HepG2 (cell line): ENCODE results near the gene USP7. TPM values are rescaled to one million over a fixed set of nuclear protein-coding genes. Genes with fewer than 3 reads are reported as not detected.
A peak's percentile ranks its signal among the peaks of the same experiment; 100 is the strongest.

ENCODE experiments used
- BCL3 ChIP-seq: sonication (generic); formaldehyde crosslinking; IDR thresholded peaks from 2 replicates; pipeline ENCODE4 v1.5.1; 2020; ENCODE audit warnings: mild to moderate bottlenecking, missing genetic modification reagents, moderate library complexity
- CEBPB ChIP-seq: IDR thresholded peaks from 2 replicates; pipeline ENCODE4 v1.6.1; 2011; ENCODE audit warnings: low read depth, low read length, improper control_type of control experiment, borderline replicate concordance
- ELF3 ChIP-seq: IDR thresholded peaks from 2 replicates; pipeline ENCODE4 v1.6.1; 2016; ENCODE audit warnings: missing genetic modification reagents, missing compliant biosample characterization
- HMGA1 ChIP-seq: sonication (generic); formaldehyde crosslinking; conservative IDR thresholded peaks from 2 replicates; pipeline ENCODE4 v1.4.0; 2020; ENCODE audit warnings: missing genetic modification reagents
- HMGXB3 ChIP-seq: sonication (generic); formaldehyde crosslinking; IDR thresholded peaks from 2 replicates; pipeline ENCODE4 v1.4.0; 2020; ENCODE audit warnings: missing genetic modification reagents, borderline replicate concordance
- MED1 ChIP-seq: sonication (generic); formaldehyde crosslinking; IDR thresholded peaks from 2 replicates; pipeline ENCODE4 v1.4.0; 2020; ENCODE audit warnings: missing genetic modification reagents
- MNT ChIP-seq: fragments of 450-650 bp; IDR thresholded peaks from 2 replicates; pipeline ENCODE4 v1.6.1; 2016
- MYNN ChIP-seq: sonication (generic); formaldehyde crosslinking; IDR thresholded peaks from 2 replicates; pipeline ENCODE4 v1.4.0; 2020; ENCODE audit warnings: mild to moderate bottlenecking, low read depth, missing genetic modification reagents
- NFIC ChIP-seq: IDR thresholded peaks from 2 replicates; pipeline ENCODE4 v1.6.1; 2012; ENCODE audit warnings: mild to moderate bottlenecking, low read length, inconsistent platforms
- NR0B2 ChIP-seq: sonication (generic); formaldehyde crosslinking; IDR thresholded peaks from 2 replicates; pipeline ENCODE4 v1.4.0; 2020; ENCODE audit warnings: mild to moderate bottlenecking, missing genetic modification reagents
- RARA ChIP-seq: IDR thresholded peaks from 2 replicates; pipeline ENCODE4 v1.6.1; 2016; ENCODE audit warnings: missing genetic modification reagents, missing compliant biosample characterization
- SIX4 ChIP-seq: sonication (generic); formaldehyde crosslinking; IDR thresholded peaks from 2 replicates; pipeline ENCODE4 v1.4.0; 2020; ENCODE audit warnings: missing genetic modification reagents
- SKIL ChIP-seq: sonication (generic); formaldehyde crosslinking; IDR thresholded peaks from 2 replicates; pipeline ENCODE4 v1.8.0; 2022; ENCODE audit warnings: missing genetic modification reagents, mild to moderate bottlenecking, moderate library complexity, borderline replicate concordance
- TFAP4 ChIP-seq: sonication (generic); IDR thresholded peaks from 2 replicates; pipeline ENCODE4 v1.6.1; 2016; ENCODE audit warnings: low read depth, borderline replicate concordance
- TOE1 ChIP-seq: sonication (generic); formaldehyde crosslinking; IDR thresholded peaks from 2 replicates; pipeline ENCODE4 v1.4.0; 2020; ENCODE audit warnings: mild to moderate bottlenecking, missing genetic modification reagents
- ZNF275 ChIP-seq: sonication (generic); formaldehyde crosslinking; IDR thresholded peaks from 2 replicates; pipeline ENCODE4 v1.8.0; 2022; ENCODE audit warnings: missing genetic modification reagents, mild to moderate bottlenecking, inconsistent platforms, borderline replicate concordance
- ZNF292 ChIP-seq: sonication (generic); formaldehyde crosslinking; IDR thresholded peaks from 2 replicates; pipeline ENCODE4 v1.8.1; 2022; ENCODE audit warnings: mild to moderate bottlenecking, low read depth, missing genetic modification reagents, borderline replicate concordance
- ZNF7 ChIP-seq: IDR thresholded peaks from 2 replicates; pipeline ENCODE4 v1.6.1; 2016; ENCODE audit warnings: missing biosample characterization, missing genetic modification reagents
- polyA plus RNA-seq, 8 experiments: library from polyadenylated mRNA; depleted of rRNA in 3 of 8; stranded (reverse) in 7 of 8; unstranded in 1 of 8; fragments of >200 nt; fragmentation: Illumina TruSeq in 4 of 8; extraction: Trizol in 4 of 8; gene quantifications; 2 replicates each; pipeline versions ENCODE4 v1.2.1 to v1.2.3, GENCODE V29; 2011 to 2016; ENCODE audit warnings: low read depth in 4 of 8, missing spikeins in 1 of 8, mixed read lengths in 1 of 8; ENCODE audit not compliant: insufficient read depth in 1 of 8
- total RNA-seq, 5 experiments: library from RNA; depleted of rRNA; stranded (reverse); fragments of >200 nt; fragmentation: Illumina TruSeq; extraction: Trizol; gene quantifications; 2 replicates each; pipeline ENCODE4 v1.2.3, GENCODE V29; 2016; ENCODE audit warnings: low read depth in 1 of 5

USP7 gene
- total and polyA plus RNA-seq, 2 of the 13 experiments (the other 11 are each of a cell fraction or from before 2014, with no cell fraction given) = 52.5 to 173 TPM

- TF ChIP-seq BCL3 (no peak), CEBPB (0 out of 2 replicates have a peak, but pooled peaks have one; percentile 17), RARA (peak; percentile 17; the same call in 1 of the 2 replicates), NFIC (no peak), ZNF275 (no peak), HMGXB3 (CRISPR knock-in tag) (no peak), ZNF292 (0 out of 2 replicates have a peak, but pooled peaks have one; percentile 34), MYNN (CRISPR knock-in tag) (no peak), NR0B2 (CRISPR knock-in tag) (0 out of 2 replicates have a peak, but pooled peaks have one; percentile 52), HMGA1 (CRISPR knock-in tag) (no peak), ELF3 (CRISPR knock-in tag) (no peak), TFAP4 (no peak), SKIL (no peak), ZNF7 (CRISPR knock-in tag) (no peak), TOE1 (CRISPR knock-in tag) (no peak), SIX4 (no peak), MED1 (CRISPR knock-in tag) (no peak), MNT (no peak)
Observed at GRCh38 chr16:8950580-8951077, 13.1 kb downstream of the USP7 start (continued).
